Prostate gland (tissue), 2 donors: ENCODE results near the gene FUT2. TPM values are rescaled to one million over a fixed set of nuclear protein-coding genes. Genes with fewer than 3 reads are reported as not detected.
"Not testable (repeated sequence)": the region's sequence is repeated elsewhere in the genome, so short reads cannot be mapped to it uniquely, and the experiment has no call there.

Source experiments
- DNase-seq: peaks from one replicate; pipeline ENCODE4 v3.0.0-alpha.2; 2019; ENCODE audit warnings: low spot score
- H3K27ac ChIP-seq, 2 donors: fragments of 200-600 bp; sonication (generic); 2 replicates each; pipeline ENCODE4 v1.5.1; 2017 to 2019
- H3K27me3 ChIP-seq: fragments of 200-600 bp; sonication (generic); replicated peaks from 2 replicates; pipeline ENCODE4 v1.5.1; 2019; ENCODE audit not compliant: insufficient read depth
- H3K36me3 ChIP-seq, 2 donors: fragments of 200-600 bp; sonication (generic); 1 replicate in 1 of 2; 2 replicates in 1 of 2; pipeline versions ENCODE4 v1.5.1 to v1.8.1; 2017 to 2019
- H3K4me1 ChIP-seq: fragments of 200-600 bp; sonication (generic); replicated peaks from 2 replicates; pipeline ENCODE4 v1.5.1; 2019
- H3K4me3 ChIP-seq, 2 donors: fragments of 200-600 bp; sonication (generic); 2 replicates each; pipeline ENCODE4 v1.5.1; 2017 to 2019
- H3K9me3 ChIP-seq: fragments of 200-600 bp; sonication (generic); 2 replicates; pipeline ENCODE4 v1.5.1; 2017
- CTCF ChIP-seq, 4 experiments: fragments of 200-600 bp in 2 of 4; fragments of 450-650 bp in 2 of 4; sonication (generic) in 2 of 4; IDR thresholded peaks; 1 replicate in 3 of 4; 2 replicates in 1 of 4; pipeline ENCODE4 v1.5.1; 2016 to 2019; ENCODE audit warnings: antibody characterized with exemption in 4 of 4, mild to moderate bottlenecking in 2 of 4, moderate library complexity in 2 of 4
- POLR2A ChIP-seq: fragments of 450-650 bp; IDR thresholded peaks from one replicate; pipeline ENCODE4 v1.6.1; 2016; ENCODE audit warnings: antibody characterized with exemption, mild to moderate bottlenecking
- POLR2AphosphoS5 ChIP-seq: sonication (generic); formaldehyde crosslinking; IDR thresholded peaks from one replicate; pipeline ENCODE4 v1.6.1; 2017; ENCODE audit warnings: antibody characterized with exemption
- WGBS: methylation state at CpG from one replicate; pipeline ENCODE4 v1.1.5; 2018; 5-methylcytosine and 5-hydroxymethylcytosine counted together
- intact Hi-C: fragments of 100-400 bp; cut with DNase I; formaldehyde crosslinking; loops from one replicate; pipeline ENCODE4 v1.14.2; 2022
- total RNA-seq, 2 donors: library from RNA; depleted of rRNA; stranded (reverse); fragments of >200 nt; gene quantifications; one replicate each; pipeline ENCODE4 v1.1.0, GENCODE V29; 2016

Gene FUT2
- total RNA-seq, 2 donors from 2014 or later, result 1.4 to 2.7 TPM

- DNase-seq, result no peak
- 55% methylated on average over 19 of the region's 19 CpGs for WGBS
- Histone ChIP-seq H3K27me3 (no peaks in the 10 kb centered on the region), H3K27ac (peak overlapping the region; percentile 81 to 88), H3K4me1 (peaks cover 8% of the 10 kb centered on the region), H3K9me3 (no peaks in the 10 kb centered on the region), H3K36me3 (no peaks in the 10 kb centered on the region), H3K4me3 (no peak overlapping the region)
- intact Hi-C loops, result no loop called here
- TF ChIP-seq POLR2AphosphoS5 (no peak), POLR2A (no peak), CTCF (IDR thresholded peaks at IDR 0.05) (no peak)
Measured at GRCh38 chr19:48715681-48716171, 20.0 kb downstream of the FUT2 start.

DNA sequence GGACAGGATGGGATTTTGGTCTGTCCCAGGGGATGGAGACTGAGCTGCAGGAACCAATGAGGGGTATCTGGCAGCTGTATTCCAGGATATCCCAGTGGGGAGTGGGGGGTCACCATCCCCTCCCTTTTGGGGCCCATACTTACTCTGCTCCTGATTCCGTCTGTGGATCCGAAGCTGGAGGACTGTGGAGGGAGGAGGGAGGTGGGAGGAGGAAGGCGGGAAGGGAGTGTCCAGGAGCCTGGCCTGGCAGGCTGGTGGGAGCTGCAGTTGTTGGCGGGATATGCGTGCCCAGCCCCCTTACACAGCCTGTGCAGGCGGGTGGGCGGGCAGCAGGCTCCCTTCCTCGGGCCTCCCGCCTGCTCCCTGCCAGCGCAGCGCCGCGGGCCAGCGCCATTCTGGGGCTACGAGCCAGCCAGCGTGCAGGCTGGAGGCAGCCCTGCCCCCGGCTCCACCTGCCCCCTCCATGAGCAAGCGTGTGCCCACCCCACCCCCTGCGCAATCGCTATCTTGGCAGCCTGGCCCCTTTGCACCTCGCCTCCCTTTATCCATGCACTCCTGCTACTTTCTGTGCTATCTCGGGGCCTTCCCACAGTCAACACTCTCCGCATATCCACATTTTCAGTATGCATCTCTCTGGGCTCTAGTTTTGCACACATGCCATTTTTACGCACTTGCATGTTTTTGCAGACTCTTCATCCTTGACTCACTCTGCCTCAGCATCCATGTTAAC lies 21.0 kb downstream of the FUT2 start:
- WGBS, result 3% methylated on average over 24 of the region's 24 CpGs
- TF ChIP-seq CTCF (IDR thresholded peaks at IDR 0.05), result no peak
- TF ChIP-seq POLR2AphosphoS5, result no peak
- TF ChIP-seq POLR2A, result no peak
- peak overlapping the region; percentile 3 to 16 for H3K4me3 ChIP-seq
- H3K4me1 ChIP-seq, result peaks cover 8% of the 10 kb centered on the region
- no peaks in the 10 kb centered on the region for H3K27me3 ChIP-seq
- intact Hi-C loops, result no loop called here
- no peaks in the 10 kb centered on the region for H3K9me3 ChIP-seq
- H3K36me3 ChIP-seq, result no peaks in the 10 kb centered on the region
- peak overlapping the region; percentile 32 to 59 for H3K27ac ChIP-seq
- DNase-seq, result no peak

- H3K27ac ChIP-seq, H3K9me3 ChIP-seq, H3K4me3 ChIP-seq, H3K4me1 ChIP-seq, intact Hi-C loops, DNase-seq, H3K36me3 ChIP-seq, H3K27me3 ChIP-seq: not testable (repeated sequence)
- WGBS, result 95% methylated on average over 13 of the region's 13 CpGs
Measured at GRCh38 chr19:48718106-48718505, 22.3 kb downstream of the FUT2 start.

DNA sequence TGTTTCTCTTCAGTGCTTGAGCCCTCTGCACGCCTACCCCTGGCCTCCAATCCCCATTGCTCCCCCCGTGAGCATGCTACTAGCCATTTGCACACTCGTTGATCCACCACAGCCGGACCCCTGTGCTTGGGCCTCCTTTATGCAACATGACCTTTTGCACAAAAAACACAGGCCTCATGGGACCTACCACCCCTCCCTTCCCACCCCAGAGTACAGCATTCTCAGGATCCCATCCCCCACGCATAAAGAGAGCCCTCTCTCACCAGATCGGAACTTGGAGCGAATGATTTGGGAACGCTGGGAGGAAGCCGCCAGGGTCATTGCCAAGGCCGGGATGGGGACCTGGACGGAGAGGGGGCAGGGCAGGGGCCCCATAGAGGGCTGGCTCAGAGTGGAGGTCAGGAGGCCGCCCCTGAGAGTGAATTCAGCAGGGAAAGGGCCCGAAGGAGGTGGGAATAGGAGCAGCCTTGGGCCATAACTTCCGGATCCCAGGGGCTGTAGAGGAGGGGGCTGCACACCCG lies 23.0 kb downstream of the FUT2 start:
- Histone ChIP-seq H3K36me3 (no peaks in the 10 kb centered on the region), H3K27ac (no peak overlapping the region), H3K27me3 (no peaks in the 10 kb centered on the region), H3K4me3 (no peak overlapping the region), H3K9me3 (no peaks in the 10 kb centered on the region), H3K4me1 (peaks cover 8% of the 10 kb centered on the region)
- 70% methylated on average over 15 of the region's 15 CpGs for WGBS
- intact Hi-C loops, result no loop called here
- DNase-seq, result no peak
- TF ChIP-seq POLR2AphosphoS5 (no peak), CTCF (IDR thresholded peaks at IDR 0.05) (no peak)

DNA sequence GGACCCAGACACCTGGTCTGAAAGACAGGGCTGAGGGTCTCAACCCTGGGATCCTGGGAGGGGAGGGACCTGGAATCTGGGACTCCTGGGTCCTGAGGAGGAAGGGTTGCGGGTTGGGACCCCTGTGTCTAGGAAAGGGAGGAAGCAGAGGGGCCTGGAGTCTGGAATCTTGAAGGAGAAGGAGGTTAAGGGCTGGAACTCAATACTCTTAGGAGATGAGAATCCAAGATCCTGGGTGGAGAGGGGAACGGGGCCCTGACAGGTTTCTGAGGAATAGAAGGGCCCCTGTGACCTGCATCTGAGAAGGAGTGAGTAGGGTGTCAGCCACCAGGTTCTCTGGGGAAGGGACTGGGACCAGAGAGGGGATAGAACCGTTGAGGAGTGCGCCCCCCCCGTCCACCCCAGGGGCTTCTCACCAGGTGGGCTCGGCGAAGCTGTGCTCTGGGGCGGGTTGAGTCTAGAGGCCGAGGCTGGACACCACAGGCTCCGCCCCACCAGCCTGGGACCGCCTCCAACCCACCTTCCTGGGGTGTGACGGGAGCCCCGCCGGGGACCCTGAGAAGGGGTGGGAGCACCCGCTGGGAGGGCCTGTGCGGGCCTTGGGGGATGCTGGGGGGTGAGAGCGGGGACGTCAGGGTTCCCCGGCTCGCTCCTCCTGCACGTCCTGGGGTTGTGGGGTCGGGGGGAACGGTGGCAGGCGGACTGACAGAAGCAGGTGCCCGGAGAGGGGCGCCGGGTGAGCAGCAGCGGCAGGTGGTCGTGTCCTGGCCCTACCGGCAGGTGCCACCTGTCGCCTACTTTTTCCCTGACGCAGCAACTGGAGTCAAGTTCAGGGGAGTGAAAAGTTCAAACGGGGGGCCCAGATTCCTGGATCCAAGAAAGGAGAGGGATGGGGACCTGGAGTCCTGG lies 23.7 kb downstream of the FUT2 start, which contains the start of gene MAMSTR:
MAMSTR (minus strand) TSS at position 463 of the 909 bp plus-strand sequence. CDS start 694 bp downstream, outside the sequence.
- TF ChIP-seq POLR2AphosphoS5 (no peak), CTCF (IDR thresholded peaks at IDR 0.05) (no peak), POLR2A (no peak)
- no peak for DNase-seq
- Histone ChIP-seq H3K9me3 (no peaks in the 10 kb centered on the region), H3K36me3 (no peaks in the 10 kb centered on the region), H3K4me3 (peak within 1 kb of the TSS; percentile 33 to 56), H3K27me3 (no peaks in the 10 kb centered on the region), H3K27ac (peak within 1 kb of the TSS; percentile 72 to 90), H3K4me1 (peaks cover 8% of the 10 kb centered on the region)
- 72% methylated on average over 33 of the region's 33 CpGs for WGBS
- intact Hi-C loops, result no loop called here
